Loucy (cell line): ENCODE data around the gene TOMM6.

Experiments
- CTCF ChIP-seq: fragments of 200-600 bp; sonication (generic); conservative IDR thresholded peaks from 2 replicates; pipeline ENCODE4 v1.5.1; 2014; ENCODE audit warnings: mild to moderate bottlenecking, antibody characterized with exemption, low read length
- EZH2phosphoT487 ChIP-seq: fragments of 200-600 bp; IDR thresholded peaks from 2 replicates; pipeline ENCODE4 v1.6.1; 2018; ENCODE audit warnings: antibody characterized with exemption, mild to moderate bottlenecking, moderate library complexity, borderline replicate concordance

- TF ChIP-seq CTCF (no peak), EZH2phosphoT487 (no peak)
These were observed 8.6 kb upstream of the TOMM6 start for GRCh38 chr6:41778895-41779294.
